ENCODE data around the gene CDKN3.

DNA sequence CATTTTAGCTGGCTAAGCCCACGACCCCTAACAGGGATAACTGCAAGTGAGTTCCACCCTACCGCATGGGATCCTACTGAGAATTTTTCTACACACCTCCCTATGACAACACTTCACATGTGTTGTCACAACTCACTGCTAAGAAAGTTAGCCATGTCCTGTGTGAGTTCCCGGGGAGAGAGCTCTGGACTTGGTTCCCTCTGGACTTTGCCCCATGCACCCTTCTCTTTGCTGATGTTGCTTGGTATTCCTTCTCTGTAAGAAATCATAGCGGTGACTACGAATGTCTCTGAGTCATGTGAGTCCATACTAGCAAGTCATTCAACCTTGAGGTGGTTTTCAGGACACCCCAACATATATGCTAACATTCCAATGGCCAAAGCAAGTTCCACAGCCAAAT, 9.5 kb upstream of the CDKN3 start:
- TF ChIP-seq, protein P1, sequence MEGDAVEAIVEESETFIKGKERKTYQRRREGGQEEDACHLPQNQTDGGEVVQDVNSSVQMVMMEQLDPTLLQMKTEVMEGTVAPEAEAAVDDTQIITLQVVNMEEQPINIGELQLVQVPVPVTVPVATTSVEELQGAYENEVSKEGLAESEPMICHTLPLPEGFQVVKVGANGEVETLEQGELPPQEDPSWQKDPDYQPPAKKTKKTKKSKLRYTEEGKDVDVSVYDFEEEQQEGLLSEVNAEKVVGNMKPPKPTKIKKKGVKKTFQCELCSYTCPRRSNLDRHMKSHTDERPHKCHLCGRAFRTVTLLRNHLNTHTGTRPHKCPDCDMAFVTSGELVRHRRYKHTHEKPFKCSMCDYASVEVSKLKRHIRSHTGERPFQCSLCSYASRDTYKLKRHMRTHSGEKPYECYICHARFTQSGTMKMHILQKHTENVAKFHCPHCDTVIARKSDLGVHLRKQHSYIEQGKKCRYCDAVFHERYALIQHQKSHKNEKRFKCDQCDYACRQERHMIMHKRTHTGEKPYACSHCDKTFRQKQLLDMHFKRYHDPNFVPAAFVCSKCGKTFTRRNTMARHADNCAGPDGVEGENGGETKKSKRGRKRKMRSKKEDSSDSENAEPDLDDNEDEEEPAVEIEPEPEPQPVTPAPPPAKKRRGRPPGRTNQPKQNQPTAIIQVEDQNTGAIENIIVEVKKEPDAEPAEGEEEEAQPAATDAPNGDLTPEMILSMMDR (conservative IDR thresholded peaks at IDR 0.05; ENCODE audit: low read length), result no peak
- no peak for TF ChIP-seq EZH2phosphoT487 (IDR thresholded peaks at IDR 0.05; ENCODE audit: borderline replicate concordance, low read depth, low read length)

Measured in OCI-LY7 (cell line).